HCT116 (cell line): ENCODE measurements around the gene SPATA31E1.

Source experiments
- CEBPB ChIP-seq: IDR thresholded peaks from 2 replicates; pipeline ENCODE4 v1.6.1; 2012; ENCODE audit warnings: low read depth
- EZH2 ChIP-seq: fragments of 200-600 bp; sonication (generic); IDR thresholded peaks from 2 replicates; pipeline ENCODE4 v1.6.1; 2017; ENCODE audit warnings: antibody characterized with exemption, mixed run types
- POLR2A ChIP-seq: IDR thresholded peaks from 2 replicates; pipeline ENCODE4 v1.7.0; 2011; ENCODE audit warnings: borderline replicate concordance; ENCODE audit not compliant: insufficient read depth, insufficient read length; ENCODE audit errors: extremely low read depth
- SRF ChIP-seq: IDR thresholded peaks from 2 replicates; pipeline ENCODE4 v1.6.1; 2012; ENCODE audit warnings: low read depth
- TCF7L2 ChIP-seq: IDR thresholded peaks from 2 replicates; pipeline ENCODE4 v1.7.0; 2011; ENCODE audit warnings: borderline replicate concordance, inconsistent platforms; ENCODE audit not compliant: insufficient read depth, insufficient read length; ENCODE audit errors: extremely low read depth
- YY1 ChIP-seq: IDR thresholded peaks from 2 replicates; pipeline ENCODE4 v1.6.1; 2011; ENCODE audit warnings: low read length, low read depth, moderate library complexity, mild to moderate bottlenecking; ENCODE audit not compliant: insufficient replicate concordance; ENCODE audit errors: extremely low read depth
- ZFX ChIP-seq: fragments of 450-650 bp; IDR thresholded peaks from 2 replicates; pipeline ENCODE4 v1.6.1; 2017
- TF ChIP-seq, protein P1 (sequence below), 3 experiments: fragments of 200-600 bp in 1 of 3; sonication (generic) in 1 of 3; IDR thresholded peaks in 2 of 3; conservative IDR thresholded peaks in 1 of 3; 2 replicates each; pipeline ENCODE4 v1.5.1; 2012 to 2017; ENCODE audit warnings: low read depth in 2 of 3, low read length in 2 of 3, antibody characterized with exemption in 1 of 3, borderline replicate concordance in 1 of 3, control low read depth in 1 of 3, mild to moderate bottlenecking in 1 of 3, mixed read lengths in 1 of 3, mixed run types in 1 of 3, moderate library complexity in 1 of 3; ENCODE audit not compliant: insufficient read depth in 1 of 3

DNA sequence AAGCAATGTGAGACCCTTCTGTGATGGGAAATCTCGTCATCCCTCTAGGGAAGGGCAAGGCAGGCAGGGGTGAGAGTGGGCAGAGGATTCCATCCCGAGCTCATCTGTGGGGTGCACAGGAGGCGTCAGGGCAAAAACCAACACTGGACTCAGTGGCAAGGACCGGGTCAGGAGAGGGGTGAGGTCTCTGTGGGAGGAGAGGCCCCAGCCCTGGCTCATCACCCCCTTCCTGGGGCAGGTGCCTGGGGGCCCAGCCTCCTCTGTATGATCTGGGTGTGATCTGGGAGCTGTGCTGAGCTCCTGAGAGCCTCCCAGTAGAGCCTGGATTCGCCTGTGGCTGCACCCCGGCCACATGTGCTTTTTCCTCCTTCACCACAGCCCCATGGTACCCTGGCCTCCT, 597 bp downstream of the SPATA31E1 start:
- TF ChIP-seq POLR2A (no peak), TCF7L2 (no peak), EZH2 (no peak), CEBPB (no peak), SRF (no peak), YY1 (no peak), ZFX (no peak)
- TF ChIP-seq, protein P1, sequence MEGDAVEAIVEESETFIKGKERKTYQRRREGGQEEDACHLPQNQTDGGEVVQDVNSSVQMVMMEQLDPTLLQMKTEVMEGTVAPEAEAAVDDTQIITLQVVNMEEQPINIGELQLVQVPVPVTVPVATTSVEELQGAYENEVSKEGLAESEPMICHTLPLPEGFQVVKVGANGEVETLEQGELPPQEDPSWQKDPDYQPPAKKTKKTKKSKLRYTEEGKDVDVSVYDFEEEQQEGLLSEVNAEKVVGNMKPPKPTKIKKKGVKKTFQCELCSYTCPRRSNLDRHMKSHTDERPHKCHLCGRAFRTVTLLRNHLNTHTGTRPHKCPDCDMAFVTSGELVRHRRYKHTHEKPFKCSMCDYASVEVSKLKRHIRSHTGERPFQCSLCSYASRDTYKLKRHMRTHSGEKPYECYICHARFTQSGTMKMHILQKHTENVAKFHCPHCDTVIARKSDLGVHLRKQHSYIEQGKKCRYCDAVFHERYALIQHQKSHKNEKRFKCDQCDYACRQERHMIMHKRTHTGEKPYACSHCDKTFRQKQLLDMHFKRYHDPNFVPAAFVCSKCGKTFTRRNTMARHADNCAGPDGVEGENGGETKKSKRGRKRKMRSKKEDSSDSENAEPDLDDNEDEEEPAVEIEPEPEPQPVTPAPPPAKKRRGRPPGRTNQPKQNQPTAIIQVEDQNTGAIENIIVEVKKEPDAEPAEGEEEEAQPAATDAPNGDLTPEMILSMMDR (IDR thresholded peaks at IDR 0.05 in 2 of 3, conservative IDR thresholded peaks at IDR 0.05 in 1 of 3; ENCODE audit: borderline replicate concordance in 1 of 3, insufficient read depth in 1 of 3, low read depth in 2 of 3, low read length in 2 of 3) = no peak
